ENCODE results near the gene WDSUB1.

Gene WDSUB1

GRCh38 chr2:159249990-159250715 is 36.4 kb downstream of the WDSUB1 start:
- no peak for TF ChIP-seq CTCF (IDR thresholded peaks at IDR 0.05; ENCODE audit: low read depth, low read length)
- peak; percentile 27; the same call in 1 of the 2 replicates for TF ChIP-seq MAX (IDR thresholded peaks at IDR 0.05; ENCODE audit: low read depth, low read length)
- peak; percentile 74 for DNase-seq (ENCODE audit: low read depth)
- no peak overlapping the region for H3K4me3 ChIP-seq (ENCODE audit: low read depth, low read length)

- no peak overlapping the region for H3K4me3 ChIP-seq (ENCODE audit: low read depth, low read length)
- no peak for DNase-seq (ENCODE audit: low read depth)
- TF ChIP-seq MAX (IDR thresholded peaks at IDR 0.05; ENCODE audit: low read depth, low read length) (no peak), CTCF (IDR thresholded peaks at IDR 0.05; ENCODE audit: low read depth, low read length) (no peak), POLR2A (IDR thresholded peaks at IDR 0.05; ENCODE audit: extremely low read depth, insufficient read length) (no peak), MYC (IDR thresholded peaks at IDR 0.05; ENCODE audit: low read depth, low read length) (no peak)
These were observed 40.0 kb downstream of the WDSUB1 start for GRCh38 chr2:159246325-159246988.

- no peak for DNase-seq (ENCODE audit: low read depth)
- H3K4me3 ChIP-seq (ENCODE audit: low read depth, low read length) = no peak overlapping the region
- no peak for TF ChIP-seq POLR2A (IDR thresholded peaks at IDR 0.05; ENCODE audit: extremely low read depth, insufficient read length)
- TF ChIP-seq MAX (IDR thresholded peaks at IDR 0.05; ENCODE audit: low read depth, low read length) = no peak
- TF ChIP-seq CTCF (IDR thresholded peaks at IDR 0.05; ENCODE audit: low read depth, low read length) = no peak
- no peak for TF ChIP-seq MYC (IDR thresholded peaks at IDR 0.05; ENCODE audit: low read depth, low read length)
These were observed 43.0 kb downstream of the WDSUB1 start for GRCh38 chr2:159243529-159243928.

- no peak overlapping the region for H3K4me3 ChIP-seq (ENCODE audit: low read depth, low read length)
- no peak for TF ChIP-seq CTCF (IDR thresholded peaks at IDR 0.05; ENCODE audit: low read depth, low read length)
- no peak for TF ChIP-seq POLR2A (IDR thresholded peaks at IDR 0.05; ENCODE audit: extremely low read depth, insufficient read length)
- no peak for TF ChIP-seq MYC (IDR thresholded peaks at IDR 0.05; ENCODE audit: low read depth, low read length)
- TF ChIP-seq MAX (IDR thresholded peaks at IDR 0.05; ENCODE audit: low read depth, low read length) = no peak
These were observed 51.6 kb downstream of the WDSUB1 start for GRCh38 chr2:159234868-159235267.

GRCh38 chr2:159232456-159233170 is 53.9 kb downstream of the WDSUB1 start:
- DNase-seq (ENCODE audit: low read depth) = no peak
- H3K4me3 ChIP-seq (ENCODE audit: low read depth, low read length) = no peak overlapping the region
- no peak for TF ChIP-seq MAX (IDR thresholded peaks at IDR 0.05; ENCODE audit: low read depth, low read length)
- no peak for TF ChIP-seq POLR2A (IDR thresholded peaks at IDR 0.05; ENCODE audit: extremely low read depth, insufficient read length)
- no peak for TF ChIP-seq MYC (IDR thresholded peaks at IDR 0.05; ENCODE audit: low read depth, low read length)
- no peak for TF ChIP-seq CTCF (IDR thresholded peaks at IDR 0.05; ENCODE audit: low read depth, low read length)

More at GRCh38 chr2:159234868-159235267, 51.6 kb downstream of the WDSUB1 start:
- no peak for DNase-seq (ENCODE audit: low read depth)
